HL-60 (cell line): ENCODE data around the gene AK1.

Experiments
- DNase-seq, 2 experiments: peaks; one replicate each; pipeline ENCODE4 v3.0.0-alpha.2; 2010 to 2020; ENCODE audit warnings: low read depth in 1 of 2, low spot score in 1 of 2
- H3K27ac ChIP-seq: fragments of 250-450 bp; sonication (Bioruptor Pico); replicated peaks from 2 replicates; pipeline ENCODE4 v1.5.1; 2020; ENCODE audit warnings: mild to moderate bottlenecking, moderate library complexity
- H3K27me3 ChIP-seq: fragments of 250-450 bp; sonication (Bioruptor Pico); 2 replicates; pipeline ENCODE4 v1.5.1; 2021; ENCODE audit warnings: mild to moderate bottlenecking, moderate library complexity; ENCODE audit not compliant: insufficient read depth, poor library complexity, severe bottlenecking
- H3K4me3 ChIP-seq: replicated peaks from 2 replicates; pipeline ENCODE4 v1.5.1; 2011; ENCODE audit warnings: mild to moderate bottlenecking, control low read depth, low read length; ENCODE audit not compliant: insufficient read depth
- CTCF ChIP-seq: IDR thresholded peaks from one replicate; pipeline ENCODE4 v1.5.1; 2011; ENCODE audit warnings: low read length, control low read depth, inconsistent platforms; ENCODE audit not compliant: insufficient read depth
- GABPA ChIP-seq: IDR thresholded peaks from 2 replicates; pipeline ENCODE4 v1.6.1; 2012; ENCODE audit warnings: low read depth
- POLR2AphosphoS5 ChIP-seq: IDR thresholded peaks from 2 replicates; pipeline ENCODE4 v1.6.1; 2012; ENCODE audit warnings: low read depth
- SPI1 ChIP-seq: IDR thresholded peaks from 2 replicates; pipeline ENCODE4 v1.6.1; 2012; ENCODE audit warnings: low read depth, mild to moderate bottlenecking, borderline replicate concordance
- TF ChIP-seq, protein P1 (sequence below): IDR thresholded peaks from 2 replicates; pipeline ENCODE4 v1.6.1; 2012; ENCODE audit warnings: low read depth; ENCODE audit not compliant: insufficient replicate concordance

The AK1 gene

DNA sequence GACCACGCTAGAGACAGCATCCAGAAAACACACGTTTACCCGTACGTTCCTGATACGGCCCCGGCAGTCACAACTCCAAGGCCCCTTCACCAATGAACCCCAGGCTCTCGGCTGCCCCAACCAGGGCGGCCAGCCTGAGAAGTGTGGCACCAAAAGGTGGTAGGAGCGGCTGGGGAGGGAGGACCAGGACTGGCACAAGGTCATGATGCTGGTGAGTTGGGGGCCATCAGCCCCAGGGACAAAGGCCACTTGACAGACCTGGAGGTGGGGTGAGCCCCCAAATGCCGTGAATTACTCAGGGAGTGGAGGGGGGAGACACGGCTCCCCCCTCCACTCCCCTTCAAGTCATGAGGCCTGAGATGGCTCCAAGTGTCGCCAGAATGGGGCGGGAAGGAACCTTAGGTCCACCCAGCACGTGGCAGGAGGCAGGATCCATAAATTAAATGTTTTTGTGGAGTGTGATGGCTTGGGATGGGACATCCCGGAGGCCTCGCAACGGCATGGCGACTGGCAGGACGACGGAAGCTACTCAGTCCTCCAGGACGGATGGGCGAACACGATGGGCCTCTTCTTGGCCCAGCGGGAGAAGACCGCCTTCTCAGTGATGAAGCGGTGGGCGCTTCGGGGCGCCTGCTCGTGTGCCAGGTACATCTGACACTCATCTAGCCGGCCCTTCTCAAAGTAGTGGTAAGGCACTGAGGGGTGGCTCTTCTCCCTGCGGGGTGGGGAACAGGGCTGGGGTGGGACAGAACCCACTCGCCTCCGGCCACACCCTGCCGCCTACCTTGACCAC is 30.6 kb upstream of the AK1 start:
- Histone ChIP-seq H3K27me3 (no peaks in the 10 kb centered on the region), H3K27ac (no peak overlapping the region), H3K4me3 (no peak overlapping the region)
- TF ChIP-seq POLR2AphosphoS5 = no peak
- DNase-seq = no peak

- Histone ChIP-seq H3K4me3 (no peak overlapping the region), H3K27ac (peak overlapping the region; percentile 77), H3K27me3 (no peaks in the 10 kb centered on the region)
- TF ChIP-seq POLR2AphosphoS5 = no peak
- DNase-seq = no peak
Measured at GRCh38 chr9:127905788-127906191, 28.3 kb upstream of the AK1 start.

DNA sequence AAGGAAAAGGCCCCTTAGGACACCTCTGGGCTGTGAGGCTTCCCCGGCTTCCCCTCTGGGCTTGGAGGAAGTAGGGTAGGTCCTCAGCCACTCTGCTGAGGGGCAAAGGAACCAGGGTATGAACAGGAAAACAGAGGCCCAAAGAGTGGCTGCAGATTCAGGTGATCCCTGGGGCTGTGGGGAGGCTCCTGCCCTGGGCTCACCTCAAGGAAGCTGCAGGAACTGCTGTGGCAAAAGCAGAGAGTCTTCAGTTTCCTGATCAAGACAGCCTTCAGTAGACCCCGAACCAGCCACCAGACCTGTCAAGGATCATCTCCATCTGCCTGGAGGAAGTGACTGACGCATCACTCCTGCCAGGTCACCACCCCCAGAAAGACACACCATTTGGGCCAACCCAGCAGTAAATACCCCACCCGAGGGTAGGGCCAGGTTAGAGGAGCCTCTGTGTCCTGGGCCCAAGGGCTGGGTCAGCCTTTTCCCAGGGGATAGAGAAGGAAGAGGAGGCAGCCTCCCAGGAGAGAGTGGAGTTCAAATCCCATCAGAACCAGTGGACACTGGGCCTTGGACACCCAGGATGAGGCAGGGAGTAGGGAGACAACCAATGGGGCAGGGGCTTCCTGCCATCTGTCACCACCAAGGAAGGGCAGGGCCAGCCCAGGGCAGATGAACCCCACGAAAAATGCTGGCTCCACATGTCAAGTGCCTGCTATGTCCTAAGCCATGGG is 27.7 kb upstream of the AK1 start:
- TF ChIP-seq GABPA (no peak), POLR2AphosphoS5 (no peak), SPI1 (no peak; the same call in 1 of the 2 replicates), CTCF (no peak)
- TF ChIP-seq, protein P1, sequence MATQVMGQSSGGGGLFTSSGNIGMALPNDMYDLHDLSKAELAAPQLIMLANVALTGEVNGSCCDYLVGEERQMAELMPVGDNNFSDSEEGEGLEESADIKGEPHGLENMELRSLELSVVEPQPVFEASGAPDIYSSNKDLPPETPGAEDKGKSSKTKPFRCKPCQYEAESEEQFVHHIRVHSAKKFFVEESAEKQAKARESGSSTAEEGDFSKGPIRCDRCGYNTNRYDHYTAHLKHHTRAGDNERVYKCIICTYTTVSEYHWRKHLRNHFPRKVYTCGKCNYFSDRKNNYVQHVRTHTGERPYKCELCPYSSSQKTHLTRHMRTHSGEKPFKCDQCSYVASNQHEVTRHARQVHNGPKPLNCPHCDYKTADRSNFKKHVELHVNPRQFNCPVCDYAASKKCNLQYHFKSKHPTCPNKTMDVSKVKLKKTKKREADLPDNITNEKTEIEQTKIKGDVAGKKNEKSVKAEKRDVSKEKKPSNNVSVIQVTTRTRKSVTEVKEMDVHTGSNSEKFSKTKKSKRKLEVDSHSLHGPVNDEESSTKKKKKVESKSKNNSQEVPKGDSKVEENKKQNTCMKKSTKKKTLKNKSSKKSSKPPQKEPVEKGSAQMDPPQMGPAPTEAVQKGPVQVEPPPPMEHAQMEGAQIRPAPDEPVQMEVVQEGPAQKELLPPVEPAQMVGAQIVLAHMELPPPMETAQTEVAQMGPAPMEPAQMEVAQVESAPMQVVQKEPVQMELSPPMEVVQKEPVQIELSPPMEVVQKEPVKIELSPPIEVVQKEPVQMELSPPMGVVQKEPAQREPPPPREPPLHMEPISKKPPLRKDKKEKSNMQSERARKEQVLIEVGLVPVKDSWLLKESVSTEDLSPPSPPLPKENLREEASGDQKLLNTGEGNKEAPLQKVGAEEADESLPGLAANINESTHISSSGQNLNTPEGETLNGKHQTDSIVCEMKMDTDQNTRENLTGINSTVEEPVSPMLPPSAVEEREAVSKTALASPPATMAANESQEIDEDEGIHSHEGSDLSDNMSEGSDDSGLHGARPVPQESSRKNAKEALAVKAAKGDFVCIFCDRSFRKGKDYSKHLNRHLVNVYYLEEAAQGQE = no peak
- Histone ChIP-seq H3K27ac (peak overlapping the region; percentile 77), H3K27me3 (no peaks in the 10 kb centered on the region), H3K4me3 (no peak overlapping the region)
- peak in 1 of 2 experiments; percentile 67 for DNase-seq

GRCh38 chr9:127904561-127905003 is 27.1 kb upstream of the AK1 start:
- H3K27ac ChIP-seq = peak overlapping the region; percentile 77
- H3K4me3 ChIP-seq = no peak overlapping the region
- no peaks in the 10 kb centered on the region for H3K27me3 ChIP-seq
- no peak for TF ChIP-seq GABPA
- TF ChIP-seq, protein P1 = peak; percentile 18
- peak in 1 of 2 experiments; percentile 69 for DNase-seq

GRCh38 chr9:127903557-127904475 is 26.3 kb upstream of the AK1 start:
- no peak overlapping the region for H3K4me3 ChIP-seq

More at GRCh38 chr9:127903557-127904475, 26.3 kb upstream of the AK1 start:
- peak overlapping the region; percentile 77 for H3K27ac ChIP-seq
- TF ChIP-seq GABPA (no peak), POLR2AphosphoS5 (no peak), SPI1 (no peak), CTCF (no peak)
- TF ChIP-seq, protein P1 = no peak
- DNase-seq = peak in 1 of 2 experiments; percentile 23
- no peaks in the 10 kb centered on the region for H3K27me3 ChIP-seq
